Measurements from ENCODE around the gene NODAL. TPM values are rescaled to one million over a fixed set of nuclear protein-coding genes. Genes with fewer than 3 reads are reported as not detected.

The NODAL gene
- total and polyA plus RNA-seq, 2 of the 4 experiments (the other 2 are of a cell fraction): not detected

DNA sequence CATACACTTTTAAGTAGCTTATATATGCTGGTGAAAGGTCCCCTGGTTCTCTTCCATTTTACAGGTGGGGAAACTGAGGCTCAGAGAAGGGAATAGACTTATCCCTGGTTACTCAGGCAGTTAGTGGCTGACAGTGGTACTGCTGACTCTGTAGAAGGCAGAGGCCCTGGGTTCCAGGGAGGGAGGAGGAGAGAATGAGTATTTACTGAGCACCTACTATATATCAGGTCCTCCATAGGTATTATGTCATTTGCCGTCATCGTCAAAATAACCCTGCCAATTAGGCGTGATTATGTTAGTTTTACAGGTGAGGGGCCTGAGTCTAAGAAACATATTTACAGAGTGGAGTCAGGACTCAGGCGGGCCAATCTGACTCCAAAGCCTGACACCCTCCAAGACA, 23.8 kb upstream of the NODAL start:
- Histone ChIP-seq H4K91ac (ENCODE audit: insufficient read depth, low read depth, low read length) (no peak overlapping the region), H4K5ac (ENCODE audit: low read depth, low read length) (no peak overlapping the region), H2BK20ac (ENCODE audit: low read depth, low read length) (no peak overlapping the region), H3K18ac (ENCODE audit: low read depth, low read length) (no peak overlapping the region), H3K4me3 (ENCODE audit: insufficient read depth, low read depth, low read length) (no peak overlapping the region), H3K23ac (ENCODE audit: low read depth, low read length) (no peak overlapping the region), H3K4me1 (ENCODE audit: control insufficient read depth, insufficient read depth, low read length) (no peaks in the 10 kb centered on the region), H3K4ac (ENCODE audit: low read depth, low read length) (no peak overlapping the region), H3K9ac (ENCODE audit: low read depth, low read length) (no peak overlapping the region), H3K27ac (ENCODE audit: insufficient read depth, low read length) (no peak overlapping the region), H3K27me3 (ENCODE audit: control insufficient read depth, insufficient read depth, low read length) (peaks cover 44% of the 10 kb centered on the region), H2AK5ac (ENCODE audit: low read depth, low read length) (no peak overlapping the region), H4K8ac (ENCODE audit: low read depth in 2 of 2, low read length in 2 of 2) (no peak overlapping the region), H3K9me1 (ENCODE audit: insufficient read depth, low read length) (no peaks in the 10 kb centered on the region), H2BK5ac (ENCODE audit: low read depth, low read length, poor library complexity, severe bottlenecking) (no peak overlapping the region), H3K14ac (replicated peaks; ENCODE audit: low read depth, low read length) (no peak overlapping the region), H3K36me3 (ENCODE audit: control insufficient read depth, insufficient read depth, low read length) (no peaks in the 10 kb centered on the region), H4K20me1 (ENCODE audit: insufficient read depth, low read length) (no peaks in the 10 kb centered on the region), H3K4me2 (ENCODE audit: low read depth, low read length) (no peak overlapping the region), H3K56ac (ENCODE audit: extremely low read depth, insufficient read depth, low read length) (no peak overlapping the region), H2BK15ac (ENCODE audit: low read depth, low read length) (no peak overlapping the region), H2BK120ac (ENCODE audit: low read depth, low read length) (no peak overlapping the region), H3K79me1 (ENCODE audit: low read depth in 1 of 2, low read length in 2 of 2) (no peaks in the 10 kb centered on the region), H3K9me3 (ENCODE audit: control insufficient read depth, insufficient read depth, low read length) (no peaks in the 10 kb centered on the region), H2AFZ (replicated peaks; ENCODE audit: low read length, poor library complexity) (no peak overlapping the region), H2AK9ac (replicated peaks; ENCODE audit: low read depth, low read length, poor library complexity) (peak overlapping the region; percentile 55)
- ATAC-seq (ENCODE audit: low read depth) (no peak), DNase-seq (no peak)
- ChIA-PET POLR2A (ENCODE audit: unreplicated experiment) (no interaction called here), CTCF (no interaction called here)
- intact Hi-C loops (cut with micrococcal nuclease) (no loop called here), dilution Hi-C loops (cut with HindIII; ENCODE audit: low sequenced_read_pairs, unreplicated experiment) (no loop called here), in situ Hi-C loops (cut with MboI; ENCODE audit: low sequenced_read_pairs) (no loop called here)
- no CpG with 5 or more reads among the region's 4 CpGs for WGBS, 2 experiments (ENCODE audit: extremely low coverage in 2 of 2, insufficient read length in 1 of 2)
- BruUV-seq (replicated peaks): no TSS peak
- TF ChIP-seq FOS (IDR thresholded peaks at IDR 0.05; ENCODE audit: low read depth, low read length) (no peak), POLR2A (IDR thresholded peaks at IDR 0.05; ENCODE audit: low read depth, low read length) (no peak), MAZ (IDR thresholded peaks at IDR 0.05; ENCODE audit: borderline replicate concordance, low read depth, low read length) (no peak), CTCF (conservative IDR thresholded peaks at IDR 0.05; ENCODE audit: low read depth, low read length) (no peak), USF2 (IDR thresholded peaks at IDR 0.05; ENCODE audit: low read depth, low read length) (no peak), SMC3 (IDR thresholded peaks at IDR 0.05; ENCODE audit: low read depth, low read length) (no peak), NFE2L2 (IDR thresholded peaks at IDR 0.05; ENCODE audit: low read depth, low read length) (no peak), MXI1 (IDR thresholded peaks at IDR 0.05; ENCODE audit: borderline replicate concordance, low read depth, low read length) (no peak), BHLHE40 (IDR thresholded peaks at IDR 0.05; ENCODE audit: low read depth, low read length) (no peak), RAD21 (IDR thresholded peaks at IDR 0.05; ENCODE audit: low read length) (no peak), ELK1 (IDR thresholded peaks at IDR 0.05; ENCODE audit: borderline replicate concordance, low read depth, low read length) (no peak), RCOR1 (IDR thresholded peaks at IDR 0.05; ENCODE audit: insufficient replicate concordance, low read length) (no peak), MAFK (IDR thresholded peaks at IDR 0.05; ENCODE audit: low read depth, low read length) (no peak), CHD1 (IDR thresholded peaks at IDR 0.05; ENCODE audit: low read depth, low read length) (no peak), RFX5 (IDR thresholded peaks at IDR 0.05; ENCODE audit: low read depth, low read length) (no peak)

All from IMR-90 (cell line).